ENCODE data around the gene LRRC17. TPM values are rescaled to one million over a fixed set of nuclear protein-coding genes. Genes with fewer than 3 reads are reported as not detected.

Gene LRRC17
- total and polyA plus RNA-seq, 10 of the 15 experiments (the other 5 are each of a cell fraction or from before 2014, with no cell fraction given): 0.06 to 0.31 (median 0.10) TPM; not detected in 5

DNA sequence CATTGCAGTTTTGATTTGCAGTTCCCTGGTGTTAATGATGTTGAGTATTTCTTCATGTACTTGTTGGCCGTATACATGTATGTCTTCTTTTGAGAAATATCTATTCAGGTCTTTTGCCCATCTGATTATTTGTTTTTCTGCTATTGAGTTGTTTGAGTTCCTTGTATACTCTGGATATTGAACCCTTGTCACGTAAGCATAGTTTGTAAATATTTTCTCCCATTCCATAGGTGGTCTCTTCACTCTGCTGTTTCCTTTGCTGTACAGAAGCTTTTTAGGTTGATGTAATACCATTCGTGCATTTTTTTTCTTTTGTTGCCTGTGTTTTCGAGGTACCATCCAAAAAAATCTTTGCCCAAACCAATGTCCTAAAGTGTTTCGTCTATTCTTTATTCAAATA lies 43.6 kb upstream of the LRRC17 start:
- RAD21 ChIA-PET (ENCODE audit: unreplicated experiment): no interaction called here
- no peak for DNase-seq (ENCODE audit: low read depth, low spot score)

More for the DNA sequence above, 43.6 kb upstream of the LRRC17 start:
- H3K4me1 ChIP-seq (ENCODE audit: control insufficient read depth, insufficient read depth, low read length): no peaks in the 10 kb centered on the region
- no peaks in the 10 kb centered on the region for H3K36me3 ChIP-seq (ENCODE audit: control insufficient read depth in 2 of 2, insufficient read depth in 2 of 2, low read length in 1 of 2)
- no peaks in the 10 kb centered on the region; a peak in 1 of 4 replicates for H3K27me3 ChIP-seq (replicated peaks in 1 of 2; ENCODE audit: control insufficient read depth in 2 of 2, insufficient read depth in 2 of 2, low read length in 1 of 2)
- H2AFZ ChIP-seq (ENCODE audit: control insufficient read depth, low read depth, low read length): no peak overlapping the region
- no peak overlapping the region for H3K4me3 ChIP-seq
- POLR2A ChIA-PET: no interaction called here
- ATAC-seq: no peak
- CTCF ChIA-PET: no interaction called here
- in situ Hi-C loops (cut with MboI): no loop called here
- no peaks in the 10 kb centered on the region for H3K79me2 ChIP-seq (ENCODE audit: control insufficient read depth, insufficient read depth, low read length)
- intact Hi-C loops (cut with micrococcal nuclease; ENCODE audit: unreplicated experiment): no loop called here
- no peak overlapping the region for H3K9ac ChIP-seq (ENCODE audit: control insufficient read depth, insufficient read depth, low read length)
- BruUV-seq (replicated peaks): no TSS peak
- SMC1A ChIA-PET (ENCODE audit: uncharacterized antibody, unreplicated experiment): no interaction called here
- H4K20me1 ChIP-seq (ENCODE audit: control insufficient read depth, insufficient read depth): no peaks in the 10 kb centered on the region
- H3K4me2 ChIP-seq (ENCODE audit: control insufficient read depth, insufficient read depth): no peak overlapping the region
- TF ChIP-seq GABPA (IDR thresholded peaks at IDR 0.05; ENCODE audit: low read depth) (no peak), FOXM1 (IDR thresholded peaks at IDR 0.05; ENCODE audit: low read depth, low read length) (no peak), PAX8 (IDR thresholded peaks at IDR 0.05) (no peak), ATF7 (IDR thresholded peaks at IDR 0.05; ENCODE audit: low read depth) (no peak), EGR1 (IDR thresholded peaks at IDR 0.05; ENCODE audit: borderline replicate concordance in 1 of 2, low read depth in 2 of 2, low read length in 2 of 2) (no peak), CHD2 (IDR thresholded peaks at IDR 0.05; ENCODE audit: borderline replicate concordance, low read depth, low read length) (no peak), EP300 (IDR thresholded peaks at IDR 0.05; ENCODE audit: borderline replicate concordance in 1 of 2, control insufficient read depth in 1 of 2, low read depth in 2 of 2, low read length in 2 of 2) (no peak)
- TF ChIP-seq, protein P1, sequence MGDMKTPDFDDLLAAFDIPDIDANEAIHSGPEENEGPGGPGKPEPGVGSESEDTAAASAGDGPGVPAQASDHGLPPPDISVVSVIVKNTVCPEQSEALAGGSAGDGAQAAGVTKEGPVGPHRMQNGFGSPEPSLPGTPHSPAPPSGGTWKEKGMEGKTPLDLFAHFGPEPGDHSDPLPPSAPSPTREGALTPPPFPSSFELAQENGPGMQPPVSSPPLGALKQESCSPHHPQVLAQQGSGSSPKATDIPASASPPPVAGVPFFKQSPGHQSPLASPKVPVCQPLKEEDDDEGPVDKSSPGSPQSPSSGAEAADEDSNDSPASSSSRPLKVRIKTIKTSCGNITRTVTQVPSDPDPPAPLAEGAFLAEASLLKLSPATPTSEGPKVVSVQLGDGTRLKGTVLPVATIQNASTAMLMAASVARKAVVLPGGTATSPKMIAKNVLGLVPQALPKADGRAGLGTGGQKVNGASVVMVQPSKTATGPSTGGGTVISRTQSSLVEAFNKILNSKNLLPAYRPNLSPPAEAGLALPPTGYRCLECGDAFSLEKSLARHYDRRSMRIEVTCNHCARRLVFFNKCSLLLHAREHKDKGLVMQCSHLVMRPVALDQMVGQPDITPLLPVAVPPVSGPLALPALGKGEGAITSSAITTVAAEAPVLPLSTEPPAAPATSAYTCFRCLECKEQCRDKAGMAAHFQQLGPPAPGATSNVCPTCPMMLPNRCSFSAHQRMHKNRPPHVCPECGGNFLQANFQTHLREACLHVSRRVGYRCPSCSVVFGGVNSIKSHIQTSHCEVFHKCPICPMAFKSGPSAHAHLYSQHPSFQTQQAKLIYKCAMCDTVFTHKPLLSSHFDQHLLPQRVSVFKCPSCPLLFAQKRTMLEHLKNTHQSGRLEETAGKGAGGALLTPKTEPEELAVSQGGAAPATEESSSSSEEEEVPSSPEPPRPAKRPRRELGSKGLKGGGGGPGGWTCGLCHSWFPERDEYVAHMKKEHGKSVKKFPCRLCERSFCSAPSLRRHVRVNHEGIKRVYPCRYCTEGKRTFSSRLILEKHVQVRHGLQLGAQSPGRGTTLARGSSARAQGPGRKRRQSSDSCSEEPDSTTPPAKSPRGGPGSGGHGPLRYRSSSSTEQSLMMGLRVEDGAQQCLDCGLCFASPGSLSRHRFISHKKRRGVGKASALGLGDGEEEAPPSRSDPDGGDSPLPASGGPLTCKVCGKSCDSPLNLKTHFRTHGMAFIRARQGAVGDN (IDR thresholded peaks at IDR 0.05): no peak
- TF ChIP-seq, protein P2, sequence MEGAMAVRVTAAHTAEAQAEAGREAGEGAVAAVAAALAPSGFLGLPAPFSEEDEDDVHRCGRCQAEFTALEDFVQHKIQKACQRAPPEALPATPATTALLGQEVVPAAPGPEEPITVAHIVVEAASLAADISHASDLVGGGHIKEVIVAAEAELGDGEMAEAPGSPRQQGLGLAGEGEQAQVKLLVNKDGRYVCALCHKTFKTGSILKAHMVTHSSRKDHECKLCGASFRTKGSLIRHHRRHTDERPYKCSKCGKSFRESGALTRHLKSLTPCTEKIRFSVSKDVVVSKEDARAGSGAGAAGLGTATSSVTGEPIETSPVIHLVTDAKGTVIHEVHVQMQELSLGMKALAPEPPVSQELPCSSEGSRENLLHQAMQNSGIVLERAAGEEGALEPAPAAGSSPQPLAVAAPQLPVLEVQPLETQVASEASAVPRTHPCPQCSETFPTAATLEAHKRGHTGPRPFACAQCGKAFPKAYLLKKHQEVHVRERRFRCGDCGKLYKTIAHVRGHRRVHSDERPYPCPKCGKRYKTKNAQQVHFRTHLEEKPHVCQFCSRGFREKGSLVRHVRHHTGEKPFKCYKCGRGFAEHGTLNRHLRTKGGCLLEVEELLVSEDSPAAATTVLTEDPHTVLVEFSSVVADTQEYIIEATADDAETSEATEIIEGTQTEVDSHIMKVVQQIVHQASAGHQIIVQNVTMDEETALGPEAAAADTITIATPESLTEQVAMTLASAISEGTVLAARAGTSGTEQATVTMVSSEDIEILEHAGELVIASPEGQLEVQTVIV (IDR thresholded peaks at IDR 0.05; ENCODE audit: borderline replicate concordance, partially characterized antibody): no peak
- no peak for FAIRE-seq
- WGBS (ENCODE audit: insufficient coverage, insufficient replicate concordance, low lambda C conversion rate, missing lambda C conversion rate): 91% methylated on average over 5 of the region's 5 CpGs
- H3K9me3 ChIP-seq (replicated peaks; ENCODE audit: control insufficient read depth, insufficient read depth, low read length): no peaks in the 10 kb centered on the region
- H3K27ac ChIP-seq (ENCODE audit: control insufficient read depth, insufficient read depth): no peak overlapping the region

Data from GM12878 (cell line).